Epithelial cell of proximal tubule (primary cell): ENCODE measurements around the gene RPS19. TPM values are rescaled to one million over a fixed set of nuclear protein-coding genes. Genes with fewer than 3 reads are reported as not detected.

Experiments used
- DNase-seq: peaks from one replicate; pipeline ENCODE4 v3.0.0-alpha.2; 2011; ENCODE audit warnings: low read depth
- H3K4me3 ChIP-seq: 2 replicates; pipeline ENCODE4 v1.5.1; 2011; ENCODE audit warnings: low read depth, mild to moderate bottlenecking, low read length
- total RNA-seq: library from RNA; depleted of rRNA; stranded (reverse); fragments of >200 nt; gene quantifications from 2 replicates; pipeline ENCODE4 v1.2.3, GENCODE V29; 2015
- TF ChIP-seq, protein P1 (sequence below): conservative IDR thresholded peaks from 2 replicates; pipeline ENCODE4 v1.5.1; 2012; ENCODE audit warnings: low read depth, mild to moderate bottlenecking, low read length

The RPS19 gene
- total RNA-seq, 1 donor from 2014 or later, result 1,845 TPM

DNA sequence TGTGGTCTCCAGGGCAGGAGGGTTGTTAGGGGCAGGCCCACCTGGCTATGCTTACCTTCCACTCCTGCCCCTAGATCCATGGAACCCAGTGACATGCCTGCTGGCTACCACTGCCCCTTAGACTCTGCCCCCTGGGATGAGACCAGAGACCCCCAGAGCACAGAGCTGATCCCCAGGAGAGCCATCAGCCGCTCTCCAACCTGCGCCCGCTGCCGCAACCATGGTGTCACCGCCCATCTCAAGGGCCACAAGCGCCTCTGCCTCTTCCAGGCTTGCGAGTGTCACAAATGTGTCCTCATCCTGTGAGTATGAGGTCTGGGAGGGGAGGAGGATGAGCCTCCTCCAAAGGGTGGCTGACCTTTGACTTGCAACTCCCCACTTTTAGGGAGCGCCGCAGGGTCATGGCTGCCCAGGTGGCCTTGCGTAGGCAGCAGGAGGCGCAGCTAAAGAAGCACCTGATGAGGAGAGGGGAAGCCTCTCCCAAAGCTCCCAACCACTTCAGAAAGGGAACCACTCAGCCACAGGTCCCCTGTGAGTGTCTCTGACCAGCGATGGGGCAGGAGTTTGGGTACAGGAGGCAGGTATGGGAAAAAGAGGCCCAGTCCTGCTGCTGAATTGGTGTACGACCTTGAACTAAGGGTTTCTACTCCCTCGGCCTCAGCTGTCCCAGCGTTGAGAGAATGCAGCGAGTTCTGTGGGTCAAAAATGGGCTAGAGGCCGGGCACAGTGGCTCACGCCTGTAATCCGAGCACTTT lies 12.5 kb upstream of the RPS19 start:
- no peak overlapping the region for H3K4me3 ChIP-seq
- DNase-seq, result no peak
- TF ChIP-seq, protein P1, sequence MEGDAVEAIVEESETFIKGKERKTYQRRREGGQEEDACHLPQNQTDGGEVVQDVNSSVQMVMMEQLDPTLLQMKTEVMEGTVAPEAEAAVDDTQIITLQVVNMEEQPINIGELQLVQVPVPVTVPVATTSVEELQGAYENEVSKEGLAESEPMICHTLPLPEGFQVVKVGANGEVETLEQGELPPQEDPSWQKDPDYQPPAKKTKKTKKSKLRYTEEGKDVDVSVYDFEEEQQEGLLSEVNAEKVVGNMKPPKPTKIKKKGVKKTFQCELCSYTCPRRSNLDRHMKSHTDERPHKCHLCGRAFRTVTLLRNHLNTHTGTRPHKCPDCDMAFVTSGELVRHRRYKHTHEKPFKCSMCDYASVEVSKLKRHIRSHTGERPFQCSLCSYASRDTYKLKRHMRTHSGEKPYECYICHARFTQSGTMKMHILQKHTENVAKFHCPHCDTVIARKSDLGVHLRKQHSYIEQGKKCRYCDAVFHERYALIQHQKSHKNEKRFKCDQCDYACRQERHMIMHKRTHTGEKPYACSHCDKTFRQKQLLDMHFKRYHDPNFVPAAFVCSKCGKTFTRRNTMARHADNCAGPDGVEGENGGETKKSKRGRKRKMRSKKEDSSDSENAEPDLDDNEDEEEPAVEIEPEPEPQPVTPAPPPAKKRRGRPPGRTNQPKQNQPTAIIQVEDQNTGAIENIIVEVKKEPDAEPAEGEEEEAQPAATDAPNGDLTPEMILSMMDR, result no peak

DNA sequence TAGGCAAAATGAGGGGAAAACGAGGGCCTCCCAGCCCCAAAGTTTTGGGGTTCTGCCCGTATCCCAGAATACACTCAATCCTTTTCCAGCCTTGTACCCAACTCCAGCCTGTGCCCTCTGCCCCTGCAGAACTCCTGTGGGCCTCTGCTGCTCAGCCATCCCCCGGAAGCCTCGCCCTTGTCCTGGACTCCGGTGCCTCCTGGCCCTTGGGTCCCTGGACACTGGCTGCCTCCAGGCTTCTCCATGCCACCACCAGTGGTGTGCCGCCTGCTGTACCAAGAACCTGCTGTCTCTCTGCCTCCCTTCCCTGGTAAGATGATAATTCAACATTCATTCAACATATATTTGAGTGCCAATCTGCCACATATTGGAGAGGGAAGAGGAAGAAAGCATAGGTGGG lies 11.4 kb upstream of the RPS19 start:
- H3K4me3 ChIP-seq, result no peak overlapping the region
- DNase-seq, result no peak

DNA sequence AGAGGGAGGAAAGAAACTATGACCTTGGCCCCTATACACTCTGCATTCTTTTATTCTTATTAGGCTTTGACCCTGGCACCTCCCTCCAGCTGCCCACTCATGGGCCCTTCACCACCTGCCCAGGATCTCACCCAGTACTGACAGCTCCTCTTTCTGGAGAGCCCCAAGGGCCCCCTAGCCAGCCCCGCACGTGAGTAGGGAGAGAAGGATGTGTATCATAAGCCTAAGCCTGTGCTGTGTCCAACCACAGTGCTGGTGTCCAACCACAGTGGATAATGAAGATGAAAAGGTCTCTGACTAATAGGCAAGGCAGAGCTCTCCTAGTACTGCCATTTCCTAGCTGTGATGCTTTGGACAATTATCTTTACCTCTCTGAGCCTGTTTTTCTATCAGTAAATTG lies 11.0 kb upstream of the RPS19 start:
- no peak for DNase-seq
- H3K4me3 ChIP-seq, result no peak overlapping the region
- TF ChIP-seq, protein P1, result no peak

More for the DNA sequence above, 11.4 kb upstream of the RPS19 start:
- TF ChIP-seq, protein P1, result no peak

DNA sequence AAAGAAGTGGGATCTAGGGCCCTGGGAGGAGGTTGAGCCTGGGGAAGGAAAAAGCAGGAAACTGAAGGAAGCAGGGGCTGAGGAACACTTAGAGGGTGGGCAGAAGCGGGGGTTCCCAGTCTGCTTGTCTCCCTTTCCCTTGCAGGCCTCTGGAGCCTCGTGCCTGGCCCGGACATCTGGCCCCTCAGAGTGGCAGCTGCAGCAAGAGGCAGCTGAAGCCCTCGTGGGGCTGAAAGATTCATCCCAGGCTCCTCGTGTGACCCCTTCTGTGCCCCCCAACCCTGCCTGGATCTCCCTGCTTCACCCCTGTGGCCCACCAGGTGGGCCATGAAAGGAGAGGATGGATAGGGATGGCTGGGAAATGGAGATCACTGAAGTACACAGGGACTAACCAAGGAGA lies 9.7 kb upstream of the RPS19 start:
- TF ChIP-seq, protein P1, result no peak
- H3K4me3 ChIP-seq, result no peak overlapping the region
- DNase-seq, result no peak

DNA sequence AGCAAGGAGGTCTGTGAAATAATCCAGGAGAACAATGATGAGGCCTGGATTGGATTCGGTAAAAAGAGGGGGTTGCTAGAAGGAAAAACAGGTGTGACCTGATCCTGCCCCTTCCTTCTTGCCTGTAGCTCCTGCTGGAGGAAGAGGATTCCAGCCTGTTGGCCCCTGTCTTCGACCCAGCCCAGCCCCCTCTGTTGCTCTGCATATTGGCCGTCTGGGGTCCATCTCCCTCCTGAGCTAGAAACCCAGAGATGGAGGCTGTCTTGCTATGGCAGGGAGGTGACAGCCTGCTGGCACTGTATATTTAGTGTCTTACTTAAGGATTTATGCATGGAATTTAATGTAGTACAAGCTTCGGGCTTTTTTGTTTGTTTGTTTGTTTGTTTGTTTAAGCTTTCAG lies 8.6 kb upstream of the RPS19 start:
- H3K4me3 ChIP-seq, result no peak overlapping the region
- TF ChIP-seq, protein P1, result no peak
- no peak for DNase-seq

DNA sequence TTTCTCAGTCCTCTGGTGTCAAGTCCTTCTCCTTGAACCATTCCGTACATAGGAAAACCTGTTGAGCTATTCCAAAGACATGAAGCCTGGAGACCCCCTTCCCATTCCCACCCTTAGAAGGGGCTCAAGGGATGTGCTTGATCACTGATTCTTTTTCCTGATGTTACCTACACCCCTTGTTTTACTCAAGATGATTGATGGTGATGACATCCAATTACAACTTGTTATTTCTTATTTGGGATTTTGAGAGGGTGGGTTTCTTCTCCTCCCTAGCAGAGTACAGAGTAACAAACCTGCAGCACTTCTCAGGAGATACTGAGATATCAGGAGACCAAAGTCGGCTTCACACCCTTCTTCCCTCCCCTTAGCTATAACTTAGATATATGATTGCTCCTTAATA lies 6.7 kb upstream of the RPS19 start:
- TF ChIP-seq, protein P1, result no peak
- DNase-seq, result no peak

DNA sequence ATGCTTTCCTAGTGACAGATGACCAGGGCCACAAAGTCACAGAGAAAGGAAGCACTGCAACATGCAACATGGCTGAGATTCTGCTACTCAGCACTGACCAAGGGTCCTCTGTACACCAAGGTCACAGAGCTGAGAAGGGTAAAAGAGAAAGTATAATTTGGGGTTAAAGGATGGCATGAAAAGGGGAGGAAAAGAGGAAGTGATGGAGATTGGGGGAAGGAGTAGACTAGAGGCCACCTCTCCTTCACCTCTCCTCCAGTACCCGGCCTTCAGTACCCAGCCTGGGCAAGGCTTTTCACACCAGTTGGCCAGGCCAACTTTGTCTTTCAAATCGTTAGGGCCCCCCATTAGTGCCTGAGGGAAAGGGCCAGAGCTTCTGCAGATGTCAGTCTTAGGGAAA lies 6.3 kb upstream of the RPS19 start:
- TF ChIP-seq, protein P1, result no peak

More for the DNA sequence above, 6.7 kb upstream of the RPS19 start:
- no peak overlapping the region for H3K4me3 ChIP-seq

More for the DNA sequence above, 6.3 kb upstream of the RPS19 start:
- no peak overlapping the region for H3K4me3 ChIP-seq
- DNase-seq, result no peak
